ENCODE data around the gene DDRGK1. TPM values are rescaled to one million over a fixed set of nuclear protein-coding genes. Genes with fewer than 3 reads are reported as not detected.

The DDRGK1 gene
- total and polyA plus RNA-seq, 8 donors: 2.3 to 108 (median 52.4) TPM

- Histone ChIP-seq H3K4me1 (peaks cover 16 to 62% (median 37%) of the 10 kb centered on the region in 4 donors), H3K27ac (peak overlapping the region in 3 of 5 donors; percentile 83 to 90 (median 89)), H3K36me3 (no peaks in the 10 kb centered on the region), H3K4me3 (peak overlapping the region; percentile 86 to 94 (median 90)), H3K27me3 (peaks cover 0 to 33% (median 3%) of the 10 kb centered on the region in 3 donors), H3K9me3 (no peaks in the 10 kb centered on the region)
- DNase-seq: peak in 1 of 2 donors; percentile 15
- intact Hi-C loops (cut with DNase I; ENCODE audit: low total_unique reads): no loop called here
- TF ChIP-seq EP300 (IDR thresholded peaks at IDR 0.05) (no peak), POLR2A (IDR thresholded peaks at IDR 0.05) (no peak), POLR2AphosphoS5 (IDR thresholded peaks at IDR 0.05) (no peak), CTCF (IDR thresholded peaks at IDR 0.05) (no peak)
- 24 to 48% (median 29%) methylated on average over 5 of the region's 5 CpGs for WGBS, 5 donors
These were observed 32.2 kb downstream of the DDRGK1 start for GRCh38 chr20:3172126-3172932.

- no peak overlapping the region for H3K4me3 ChIP-seq
- peak overlapping the region in 1 of 5 donors; percentile 13 for H3K27ac ChIP-seq
- no peak for DNase-seq
- H3K27me3 ChIP-seq: peaks cover 0 to 39% (median 3%) of the 10 kb centered on the region in 3 donors
- peaks cover 16 to 61% (median 44%) of the 10 kb centered on the region in 4 donors for H3K4me1 ChIP-seq
- H3K36me3 ChIP-seq: no peaks in the 10 kb centered on the region
- WGBS, 5 donors: 73 to 83% (median 76%) methylated on average over 14 of the region's 14 CpGs
- TF ChIP-seq CTCF (IDR thresholded peaks at IDR 0.05) (no peak), POLR2AphosphoS5 (IDR thresholded peaks at IDR 0.05) (no peak), EP300 (IDR thresholded peaks at IDR 0.05) (no peak), POLR2A (IDR thresholded peaks at IDR 0.05) (no peak)
- H3K9me3 ChIP-seq: no peaks in the 10 kb centered on the region
- intact Hi-C loops (cut with DNase I; ENCODE audit: low total_unique reads): no loop called here
These were observed 32.9 kb downstream of the DDRGK1 start for GRCh38 chr20:3171391-3172125.

GRCh38 chr20:3168829-3169590, 35.5 kb downstream of the DDRGK1 start:
- peak in 1 of 2 donors; percentile 9 for DNase-seq
- peaks cover 10 to 55% (median 44%) of the 10 kb centered on the region in 4 donors for H3K4me1 ChIP-seq
- TF ChIP-seq POLR2A (IDR thresholded peaks at IDR 0.05): no peak
- TF ChIP-seq EP300 (IDR thresholded peaks at IDR 0.05): no peak
- no peak for TF ChIP-seq POLR2AphosphoS5 (IDR thresholded peaks at IDR 0.05)
- WGBS, 5 donors: 57 to 82% (median 78%) methylated on average over 6 to 7 of the region's 7 CpGs
- intact Hi-C loops (cut with DNase I; ENCODE audit: low total_unique reads): no loop called here
- no peaks in the 10 kb centered on the region for H3K9me3 ChIP-seq
- peak overlapping the region in 1 of 4 donors; percentile 44 for H3K4me3 ChIP-seq
- H3K36me3 ChIP-seq: peaks cover 0 to 5% (median 2%) of the 10 kb centered on the region in 4 donors
- H3K27ac ChIP-seq: peak overlapping the region; percentile 57 to 79 (median 72)
- H3K27me3 ChIP-seq: peaks cover 0 to 36% (median 0%) of the 10 kb centered on the region in 3 donors

GRCh38 chr20:3168079-3168828, 36.2 kb downstream of the DDRGK1 start:
- H3K4me1 ChIP-seq: peaks cover 10 to 50% (median 39%) of the 10 kb centered on the region in 4 donors
- peak; percentile 78 to 88 for DNase-seq
- peak overlapping the region; percentile 19 to 48 (median 38) for H3K4me3 ChIP-seq
- H3K27me3 ChIP-seq: peaks cover 0 to 31% (median 0%) of the 10 kb centered on the region in 3 donors
- intact Hi-C loops (cut with DNase I; ENCODE audit: low total_unique reads): no loop called here
- TF ChIP-seq POLR2AphosphoS5 (IDR thresholded peaks at IDR 0.05) (peak in 2 of 3 donors; percentile 10 to 34), CTCF (IDR thresholded peaks at IDR 0.05) (no peak), EP300 (IDR thresholded peaks at IDR 0.05) (no peak), POLR2A (IDR thresholded peaks at IDR 0.05) (no peak)
- peak overlapping the region; percentile 60 to 79 (median 72) for H3K27ac ChIP-seq
- H3K36me3 ChIP-seq: peaks cover 0 to 5% (median 2%) of the 10 kb centered on the region in 4 donors
- WGBS, 5 donors: 13 to 41% (median 24%) methylated on average over 13 to 39 of the region's 39 CpGs
- no peaks in the 10 kb centered on the region for H3K9me3 ChIP-seq
